HepG2 (cell line): ENCODE data around the gene OS9. TPM values are rescaled to one million over a fixed set of nuclear protein-coding genes. Genes with fewer than 3 reads are reported as not detected.

ENCODE experiments used
- ATAC-seq: fragments of 200-7000 bp; cut with Tn5 transposase; 3 replicates; pipeline ENCODE4 v1.9.1; 2020; ENCODE audit warnings: mild to moderate bottlenecking, moderate library complexity
- BruUV-seq: library from RNA; stranded (reverse); fragments of 400-500 nt; replicated peaks from 2 replicates; lab custom pipeline; 2021; lab: Mats Ljungman, UMichigan
- CTCF ChIA-PET: fragments of 300-600 bp; formaldehyde crosslinking; extraction: SDS; loops from one replicate; lab custom pipeline; 2021; ENCODE audit warnings: low total read pairs, inconsistent platforms, low intra/inter-chr PET ratio; lab: Yijun Ruan, JAX
- POLR2A ChIA-PET: fragments of 350-600 bp; sonication (Branson Sonifier 250); formaldehyde crosslinking; loops from one replicate; lab custom pipeline; 2020; ENCODE audit warnings: antibody characterized with exemption, inconsistent platforms; lab: Yijun Ruan, JAX
- DNase-seq: peaks from one replicate; pipeline ENCODE4 v3.0.0-alpha.2; 2015; ENCODE audit warnings: low spot score
- FAIRE-seq: peaks from 3 replicates; lab custom pipeline; 2011; peaks lifted over from hg19 to GRCh38; lab: Jason Lieb, UNC
- H2AFZ ChIP-seq: one replicate; pipeline ENCODE4 v1.6.1; 2011; ENCODE audit warnings: low read length, inconsistent platforms
- H3K27ac ChIP-seq: fragments of 300-600 bp; 3 replicates; pipeline ENCODE4 v1.8.0; 2011; ENCODE audit warnings: mixed run types, mild to moderate bottlenecking, mixed read lengths, low read length, inconsistent platforms; ENCODE audit not compliant: insufficient read depth; ENCODE audit errors: extremely low read length
- H3K27me3 ChIP-seq, 2 experiments: fragments of 200-600 bp in 1 of 2; 2 replicates in 1 of 2; 3 replicates in 1 of 2; pipeline versions ENCODE4 v1.6.0 to v1.8.0; 2011; ENCODE audit warnings: low read length in 2 of 2, mild to moderate bottlenecking in 2 of 2, moderate library complexity in 2 of 2, inconsistent platforms in 1 of 2; ENCODE audit not compliant: insufficient read depth in 2 of 2, control insufficient read depth in 1 of 2
- H3K36me3 ChIP-seq, 2 experiments: fragments of 200-600 bp in 1 of 2; replicated peaks in 1 of 2; 2 replicates in 1 of 2; 3 replicates in 1 of 2; pipeline versions ENCODE4 v1.5.1 to v1.8.0; 2011; ENCODE audit warnings: low read length in 2 of 2, inconsistent platforms in 1 of 2; ENCODE audit not compliant: insufficient read depth in 2 of 2, control insufficient read depth in 1 of 2
- H3K4me1 ChIP-seq: 2 replicates; pipeline ENCODE4 v1.5.1; 2012; ENCODE audit warnings: low read length, inconsistent platforms; ENCODE audit not compliant: insufficient read depth
- H3K4me2 ChIP-seq: 2 replicates; pipeline ENCODE4 v1.6.0; 2011; ENCODE audit warnings: low read depth, low read length, inconsistent platforms
- H3K4me3 ChIP-seq, 3 experiments: fragments of 200-600 bp in 1 of 3; sonication (generic), shearing (Covaris generic) in 1 of 3; replicated peaks in 1 of 3; 2 replicates each; pipeline ENCODE4 v1.5.1; 2011 to 2016; ENCODE audit warnings: low read length in 3 of 3, inconsistent platforms in 2 of 3, low read depth in 2 of 3, mild to moderate bottlenecking in 2 of 3, control low read depth in 1 of 3, mixed read lengths in 1 of 3; ENCODE audit not compliant: insufficient read depth in 1 of 3
- H3K79me2 ChIP-seq: one replicate; pipeline ENCODE4 v1.6.1; 2011; ENCODE audit warnings: low read length, inconsistent platforms; ENCODE audit not compliant: insufficient read depth
- H3K9ac ChIP-seq: 2 replicates; pipeline ENCODE4 v1.6.0; 2011; ENCODE audit warnings: mild to moderate bottlenecking, low read depth, low read length, inconsistent platforms; ENCODE audit not compliant: insufficient read depth
- H3K9me3 ChIP-seq: 2 replicates; pipeline ENCODE4 v1.5.1; 2012; ENCODE audit warnings: mild to moderate bottlenecking, low read length
- H4K20me1 ChIP-seq: 2 replicates; pipeline ENCODE4 v1.6.0; 2011; ENCODE audit warnings: inconsistent platforms, mild to moderate bottlenecking, low read length, moderate library complexity; ENCODE audit not compliant: insufficient read depth
- CENPBD1 ChIP-seq: sonication (generic); formaldehyde crosslinking; IDR thresholded peaks from 2 replicates; pipeline ENCODE4 v1.8.0; 2022; ENCODE audit warnings: missing genetic modification reagents, low read depth, mild to moderate bottlenecking, borderline replicate concordance
- CREM ChIP-seq, 2 experiments: sonication (generic) in 1 of 2; formaldehyde crosslinking in 1 of 2; IDR thresholded peaks; 2 replicates each; pipeline versions ENCODE4 v1.4.0 to v1.6.1; 2016 to 2020; ENCODE audit warnings: antibody characterized with exemption in 1 of 2, mild to moderate bottlenecking in 1 of 2, missing genetic modification reagents in 1 of 2
- GMEB2 ChIP-seq: IDR thresholded peaks from 2 replicates; pipeline ENCODE4 v1.6.1; 2016; ENCODE audit warnings: missing biosample characterization, missing genetic modification reagents, low read depth
- NR2F6 ChIP-seq, 2 experiments: IDR thresholded peaks; 2 replicates each; pipeline ENCODE4 v1.6.1; 2016; ENCODE audit warnings: antibody characterized with exemption in 1 of 2, mild to moderate bottlenecking in 1 of 2
- SIX1 ChIP-seq: sonication (generic); formaldehyde crosslinking; IDR thresholded peaks from 2 replicates; pipeline ENCODE4 v1.4.0; 2020; ENCODE audit warnings: missing genetic modification reagents, borderline replicate concordance
- SIX4 ChIP-seq: sonication (generic); formaldehyde crosslinking; IDR thresholded peaks from 2 replicates; pipeline ENCODE4 v1.4.0; 2020; ENCODE audit warnings: missing genetic modification reagents
- SUZ12 ChIP-seq: fragments of 150-350 bp; IDR thresholded peaks from 2 replicates; pipeline ENCODE4 v1.6.1; 2014; ENCODE audit warnings: low read depth, low read length
- THAP9 ChIP-seq: sonication (generic); formaldehyde crosslinking; IDR thresholded peaks from 2 replicates; pipeline ENCODE4; 2020; ENCODE audit warnings: missing genetic modification reagents, mild to moderate bottlenecking, borderline replicate concordance
- ZBTB42 ChIP-seq: sonication (generic); formaldehyde crosslinking; IDR thresholded peaks from 2 replicates; pipeline ENCODE4 v1.5.0; 2020; ENCODE audit warnings: mild to moderate bottlenecking, missing genetic modification reagents
- ZNF207 ChIP-seq: fragments of 450-650 bp; IDR thresholded peaks from 2 replicates; pipeline ENCODE4 v1.6.1; 2016; ENCODE audit warnings: antibody characterized with exemption, borderline replicate concordance
- ZNF691 ChIP-seq: sonication (generic); formaldehyde crosslinking; IDR thresholded peaks from 2 replicates; pipeline ENCODE4 v1.4.0; 2020; ENCODE audit warnings: missing genetic modification reagents, low read depth, mild to moderate bottlenecking, borderline replicate concordance
- ZNF740 ChIP-seq: sonication (generic); formaldehyde crosslinking; IDR thresholded peaks from 2 replicates; pipeline ENCODE4 v1.4.0; 2020; ENCODE audit warnings: missing genetic modification reagents
- WGBS: methylation state at CpG from one replicate; pipeline ENCODE4 v1.1.6; 2017; ENCODE audit warnings: low lambda C conversion rate; 5-methylcytosine and 5-hydroxymethylcytosine counted together
- in situ Hi-C: cut with HindIII; loops from 2 replicates; pipeline ENCODE4 v1.10.0; 2017; ENCODE audit warnings: low pct_unique_long_range_greater_than_20kb; ENCODE audit not compliant: extremely low pct_ligation_motif_present
- intact Hi-C: fragments of 100-400 bp; cut with micrococcal nuclease; formaldehyde crosslinking; loops from one replicate; pipeline ENCODE4 v1.10.0; 2022; ENCODE audit not compliant: unreplicated experiment
- polyA plus RNA-seq, 8 experiments: library from polyadenylated mRNA; depleted of rRNA in 3 of 8; stranded (reverse) in 7 of 8; unstranded in 1 of 8; fragments of >200 nt; fragmentation: Illumina TruSeq in 4 of 8; extraction: Trizol in 4 of 8; gene quantifications; 2 replicates each; pipeline versions ENCODE4 v1.2.1 to v1.2.3, GENCODE V29; 2011 to 2016; ENCODE audit warnings: low read depth in 4 of 8, missing spikeins in 1 of 8, mixed read lengths in 1 of 8; ENCODE audit not compliant: insufficient read depth in 1 of 8
- total RNA-seq, 5 experiments: library from RNA; depleted of rRNA; stranded (reverse); fragments of >200 nt; fragmentation: Illumina TruSeq; extraction: Trizol; gene quantifications; 2 replicates each; pipeline ENCODE4 v1.2.3, GENCODE V29; 2016; ENCODE audit warnings: low read depth in 1 of 5
- TF ChIP-seq, protein P1 (sequence below), 2 experiments: sonication (generic) in 1 of 2; formaldehyde crosslinking in 1 of 2; IDR thresholded peaks; 2 replicates each; pipeline versions ENCODE4 v1.5.1 to v1.6.1; 2011 to 2020; ENCODE audit warnings: borderline replicate concordance in 1 of 2, low read depth in 1 of 2, low read length in 1 of 2, mild to moderate bottlenecking in 1 of 2, missing genetic modification reagents in 1 of 2, moderate library complexity in 1 of 2

OS9 gene
- total and polyA plus RNA-seq, 2 of the 13 experiments (the other 11 are each of a cell fraction or from before 2014, with no cell fraction given) = 156 to 206 TPM

DNA sequence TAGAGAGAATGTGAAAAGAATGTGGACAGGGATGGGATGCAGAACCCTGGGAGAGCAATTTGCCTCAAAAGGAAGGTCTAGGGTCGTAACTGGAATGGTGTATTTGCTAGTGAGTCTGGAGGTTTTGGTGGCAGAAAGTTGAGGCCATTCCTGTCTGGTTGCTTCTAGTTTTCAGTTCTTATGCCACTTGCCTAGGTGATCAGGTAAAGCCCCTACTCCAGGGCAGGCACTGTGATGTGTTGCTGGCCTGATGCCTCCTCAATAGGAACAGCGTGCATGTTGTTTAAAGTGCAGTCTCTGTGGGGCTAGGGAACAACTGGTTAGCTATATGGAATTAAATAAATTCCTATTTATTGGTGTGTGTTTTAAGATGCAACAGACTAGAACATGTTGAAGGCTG is 6.4 kb downstream of the OS9 start (continued):
- no peak for TF ChIP-seq THAP9 (CRISPR knock-in tag)

GRCh38 chr12:57707250-57707649 is 13.3 kb downstream of the OS9 start:
- Histone ChIP-seq H2AFZ (no peak overlapping the region), H3K27me3 (no peaks in the 10 kb centered on the region), H3K4me2 (no peak overlapping the region), H3K27ac (no peak overlapping the region), H3K9me3 (no peaks in the 10 kb centered on the region), H3K79me2 (no peaks in the 10 kb centered on the region), H3K36me3 (peaks cover 0 to 4% of the 10 kb centered on the region in 2 experiments; a peak in 3 of 5 replicates), H3K9ac (no peak overlapping the region), H3K4me1 (no peaks in the 10 kb centered on the region), H3K4me3 (no peak overlapping the region), H4K20me1 (no peaks in the 10 kb centered on the region)
- 91% methylated on average over 3 of the region's 3 CpGs for WGBS
- FAIRE-seq (no peak), ATAC-seq (no peak), DNase-seq (no peak)
- intact Hi-C loops = no loop called here
- CTCF ChIA-PET = no interaction called here
- BruUV-seq = no TSS peak
- in situ Hi-C loops = no loop called here
- POLR2A ChIA-PET = no interaction called here
- TF ChIP-seq ZBTB42 (CRISPR knock-in tag) (no peak), CREM (IDR thresholded peaks at IDR 0.05) (no peak), CREM (CRISPR knock-in tag; IDR thresholded peaks at IDR 0.05) (no peak), SIX1 (CRISPR knock-in tag) (no peak), NR2F6 (IDR thresholded peaks at IDR 0.05) (no peak), NR2F6 (CRISPR knock-in tag; IDR thresholded peaks at IDR 0.05) (no peak), GMEB2 (CRISPR knock-in tag) (no peak), CENPBD1 (CRISPR knock-in tag) (no peak), SUZ12 (no peak), ZNF740 (no peak), SIX4 (CRISPR knock-in tag) (no peak), ZNF691 (CRISPR knock-in tag) (no peak), ZNF207 (no peak)
- TF ChIP-seq, protein P1, sequence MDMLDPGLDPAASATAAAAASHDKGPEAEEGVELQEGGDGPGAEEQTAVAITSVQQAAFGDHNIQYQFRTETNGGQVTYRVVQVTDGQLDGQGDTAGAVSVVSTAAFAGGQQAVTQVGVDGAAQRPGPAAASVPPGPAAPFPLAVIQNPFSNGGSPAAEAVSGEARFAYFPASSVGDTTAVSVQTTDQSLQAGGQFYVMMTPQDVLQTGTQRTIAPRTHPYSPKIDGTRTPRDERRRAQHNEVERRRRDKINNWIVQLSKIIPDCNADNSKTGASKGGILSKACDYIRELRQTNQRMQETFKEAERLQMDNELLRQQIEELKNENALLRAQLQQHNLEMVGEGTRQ (IDR thresholded peaks at IDR 0.05; ENCODE audit: low read depth, low read length) = no peak
- TF ChIP-seq, protein P1 (CRISPR knock-in tag; IDR thresholded peaks at IDR 0.05; ENCODE audit: borderline replicate concordance) = no peak
